Activated CD8-positive, alpha-beta memory T cell treated with anti-CD3 and anti-CD28 coated beads for 4 hours (primary cell): ENCODE results near the gene CASS4.

ENCODE experiments used
- DNase-seq, 2 donors: peaks; one replicate each; pipeline ENCODE4 v3.0.0-alpha.2; 2020; ENCODE audit warnings: low read depth in 2 of 2

CASS4 gene

GRCh38 chr20:56424931-56425330 lies 12.9 kb downstream of the CASS4 start:
- no peak for DNase-seq

- no peak for DNase-seq
These were observed 14.0 kb downstream of the CASS4 start for GRCh38 chr20:56426026-56426425.

GRCh38 chr20:56426926-56427325 lies 14.9 kb downstream of the CASS4 start:
- DNase-seq, result no peak

- DNase-seq, result no peak
These were observed 15.7 kb downstream of the CASS4 start for GRCh38 chr20:56427797-56428196.

GRCh38 chr20:56428410-56428809 lies 16.4 kb downstream of the CASS4 start:
- no peak for DNase-seq

- no peak for DNase-seq
These were observed 16.8 kb downstream of the CASS4 start for GRCh38 chr20:56428881-56429280.

GRCh38 chr20:56429502-56429901 lies 17.4 kb downstream of the CASS4 start:
- peak; percentile 35 to 41 for DNase-seq

GRCh38 chr20:56429941-56430340 lies 17.9 kb downstream of the CASS4 start:
- no peak for DNase-seq

GRCh38 chr20:56430461-56430860 lies 18.4 kb downstream of the CASS4 start:
- DNase-seq, result no peak

GRCh38 chr20:56430957-56431356 lies 18.9 kb downstream of the CASS4 start:
- no peak for DNase-seq

GRCh38 chr20:56431471-56431870 lies 19.4 kb downstream of the CASS4 start:
- DNase-seq, result no peak

- no peak for DNase-seq
These were observed 21.3 kb downstream of the CASS4 start for GRCh38 chr20:56433221-56433879.

GRCh38 chr20:56433880-56434255 lies 21.8 kb downstream of the CASS4 start:
- DNase-seq, result no peak

GRCh38 chr20:56437196-56437960 lies 25.3 kb downstream of the CASS4 start:
- DNase-seq, result no peak

GRCh38 chr20:56438284-56438683 lies 26.2 kb downstream of the CASS4 start:
- DNase-seq, result no peak

- DNase-seq, result no peak
These were observed 27.8 kb downstream of the CASS4 start for GRCh38 chr20:56439771-56440291.

GRCh38 chr20:56440346-56441007 lies 28.4 kb downstream of the CASS4 start:
- peak; percentile 52 to 56 for DNase-seq

GRCh38 chr20:56442389-56443365 lies 30.6 kb downstream of the CASS4 start:
- no peak for DNase-seq

- DNase-seq, result no peak
These were observed 31.8 kb downstream of the CASS4 start for GRCh38 chr20:56443654-56444540.

GRCh38 chr20:56445130-56445529 lies 33.1 kb downstream of the CASS4 start:
- DNase-seq, result no peak
